MG63 (cell line): ENCODE measurements around the gene NAP1L1. TPM values are rescaled to one million over a fixed set of nuclear protein-coding genes. Genes with fewer than 3 reads are reported as not detected.

Experiments used
- DNase-seq: peaks from one replicate; pipeline ENCODE4 v3.0.0-alpha.2; 2020
- H3K27me3 ChIP-seq: fragments of 250-450 bp; sonication (Bioruptor Pico); 2 replicates; pipeline ENCODE4 v1.5.1; 2020; ENCODE audit warnings: mild to moderate bottlenecking, moderate library complexity
- H3K36me3 ChIP-seq: fragments of 250-450 bp; sonication (Bioruptor Pico); 2 replicates; pipeline ENCODE4 v1.5.1; 2020; ENCODE audit warnings: mild to moderate bottlenecking, moderate library complexity
- H3K4me3 ChIP-seq: fragments of 250-450 bp; sonication (Bioruptor Pico); 2 replicates; pipeline ENCODE4 v1.5.1; 2020; ENCODE audit warnings: mild to moderate bottlenecking, moderate library complexity
- H3K9me3 ChIP-seq: fragments of 250-450 bp; sonication (Bioruptor Pico); 2 replicates; pipeline ENCODE4 v1.5.1; 2020; ENCODE audit warnings: mild to moderate bottlenecking, moderate library complexity
- total RNA-seq: library from RNA; depleted of rRNA; stranded (reverse); fragments of >200 nt; shearing (Covaris generic); gene quantifications from 2 replicates; pipeline ENCODE4 v1.2.3, GENCODE V29; 2014; ENCODE audit warnings: low replicate concordance

The NAP1L1 gene
- total RNA-seq, 1 experiment from 2014 or later, result 645 TPM

GRCh38 chr12:76096079-76096646 is 11.7 kb upstream of the NAP1L1 start:
- H3K36me3 ChIP-seq, result no peaks in the 10 kb centered on the region
- DNase-seq, result no peak
- no peaks in the 10 kb centered on the region for H3K27me3 ChIP-seq
- H3K9me3 ChIP-seq, result no peaks in the 10 kb centered on the region
- no peak overlapping the region for H3K4me3 ChIP-seq

GRCh38 chr12:76094754-76095153 is 10.3 kb upstream of the NAP1L1 start:
- Histone ChIP-seq H3K9me3 (no peaks in the 10 kb centered on the region), H3K27me3 (no peaks in the 10 kb centered on the region), H3K36me3 (no peaks in the 10 kb centered on the region), H3K4me3 (no peak overlapping the region)
- no peak for DNase-seq

- Histone ChIP-seq H3K4me3 (no peak overlapping the region), H3K36me3 (no peaks in the 10 kb centered on the region), H3K9me3 (no peaks in the 10 kb centered on the region), H3K27me3 (no peaks in the 10 kb centered on the region)
- no peak for DNase-seq
Observed at GRCh38 chr12:76091246-76091754, 6.8 kb upstream of the NAP1L1 start.

- Histone ChIP-seq H3K27me3 (no peaks in the 10 kb centered on the region), H3K4me3 (peak overlapping the region; percentile 91), H3K9me3 (no peaks in the 10 kb centered on the region; the same call in 1 of the 2 replicates), H3K36me3 (peaks cover 36% of the 10 kb centered on the region)
- no peak for DNase-seq
Observed at GRCh38 chr12:76085520-76085868, 1.0 kb upstream of the NAP1L1 start.

GRCh38 chr12:76084863-76085519 is 506 bp upstream of the NAP1L1 start:
- no peak for DNase-seq
- Histone ChIP-seq H3K9me3 (peaks cover 3% of the 10 kb centered on the region), H3K4me3 (peak overlapping the region; percentile 91), H3K27me3 (no peaks in the 10 kb centered on the region), H3K36me3 (peaks cover 41% of the 10 kb centered on the region)

GRCh38 chr12:76083246-76083903 is 1.1 kb downstream of the NAP1L1 start:
- no peak for DNase-seq
- no peaks in the 10 kb centered on the region for H3K27me3 ChIP-seq
- H3K9me3 ChIP-seq, result peaks cover 18% of the 10 kb centered on the region
- peak overlapping the region; percentile 91 for H3K4me3 ChIP-seq
- peaks cover 57% of the 10 kb centered on the region for H3K36me3 ChIP-seq

- peaks cover 19% of the 10 kb centered on the region for H3K9me3 ChIP-seq
- DNase-seq, result no peak
- H3K36me3 ChIP-seq, result peaks cover 70% of the 10 kb centered on the region
- H3K4me3 ChIP-seq, result peak overlapping the region; percentile 91
- no peaks in the 10 kb centered on the region for H3K27me3 ChIP-seq
Observed at GRCh38 chr12:76081909-76082308, 2.6 kb downstream of the NAP1L1 start.

GRCh38 chr12:76080729-76081415 is 3.6 kb downstream of the NAP1L1 start:
- Histone ChIP-seq H3K4me3 (no peak overlapping the region), H3K36me3 (peaks cover 78% of the 10 kb centered on the region), H3K9me3 (peaks cover 19% of the 10 kb centered on the region), H3K27me3 (no peaks in the 10 kb centered on the region)
- no peak for DNase-seq

- Histone ChIP-seq H3K4me3 (no peak overlapping the region), H3K27me3 (no peaks in the 10 kb centered on the region), H3K9me3 (peaks cover 19% of the 10 kb centered on the region), H3K36me3 (peaks cover 84% of the 10 kb centered on the region)
- no peak for DNase-seq
Observed at GRCh38 chr12:76080017-76080728, 4.3 kb downstream of the NAP1L1 start.

GRCh38 chr12:76078748-76079147 is 5.7 kb downstream of the NAP1L1 start:
- H3K36me3 ChIP-seq, result peaks cover 93% of the 10 kb centered on the region
- no peak for DNase-seq
- peaks cover 19% of the 10 kb centered on the region for H3K9me3 ChIP-seq
- H3K4me3 ChIP-seq, result no peak overlapping the region
- no peaks in the 10 kb centered on the region for H3K27me3 ChIP-seq

GRCh38 chr12:76075448-76075847 is 9.0 kb downstream of the NAP1L1 start:
- no peak overlapping the region for H3K4me3 ChIP-seq
- DNase-seq, result no peak
- H3K27me3 ChIP-seq, result no peaks in the 10 kb centered on the region
- peaks cover 93% of the 10 kb centered on the region for H3K36me3 ChIP-seq
- peaks cover 19% of the 10 kb centered on the region for H3K9me3 ChIP-seq

GRCh38 chr12:76074701-76075336 is 9.7 kb downstream of the NAP1L1 start:
- H3K4me3 ChIP-seq, result no peak overlapping the region
- no peaks in the 10 kb centered on the region for H3K27me3 ChIP-seq
- H3K9me3 ChIP-seq, result peaks cover 14% of the 10 kb centered on the region
- DNase-seq, result no peak
- H3K36me3 ChIP-seq, result peaks cover 93% of the 10 kb centered on the region

- peaks cover 93% of the 10 kb centered on the region for H3K36me3 ChIP-seq
- H3K4me3 ChIP-seq, result no peak overlapping the region
- H3K27me3 ChIP-seq, result no peaks in the 10 kb centered on the region
- H3K9me3 ChIP-seq, result peaks cover 4% of the 10 kb centered on the region; the same call in 1 of the 2 replicates
- DNase-seq, result no peak
Observed at GRCh38 chr12:76073561-76073960, 10.9 kb downstream of the NAP1L1 start.

GRCh38 chr12:76072568-76072967 is 11.9 kb downstream of the NAP1L1 start:
- Histone ChIP-seq H3K4me3 (no peak overlapping the region), H3K9me3 (no peaks in the 10 kb centered on the region), H3K36me3 (peaks cover 95% of the 10 kb centered on the region), H3K27me3 (no peaks in the 10 kb centered on the region)
- no peak for DNase-seq

- no peak for DNase-seq
- Histone ChIP-seq H3K9me3 (peaks cover 15% of the 10 kb centered on the region), H3K4me3 (no peak overlapping the region), H3K36me3 (peaks cover 100% of the 10 kb centered on the region), H3K27me3 (no peaks in the 10 kb centered on the region)
Observed at GRCh38 chr12:76069339-76069738, 15.1 kb downstream of the NAP1L1 start.

GRCh38 chr12:76065917-76066316 is 18.6 kb downstream of the NAP1L1 start:
- Histone ChIP-seq H3K36me3 (peaks cover 100% of the 10 kb centered on the region), H3K4me3 (no peak overlapping the region), H3K27me3 (no peaks in the 10 kb centered on the region), H3K9me3 (peaks cover 18% of the 10 kb centered on the region)
- no peak for DNase-seq
